Ascending aorta (tissue), 2 donors: ENCODE results near the gene ANKRD45. TPM values are rescaled to one million over a fixed set of nuclear protein-coding genes. Genes with fewer than 3 reads are reported as not detected.
"Not testable (repeated sequence)": the region's sequence is repeated elsewhere in the genome, so short reads cannot be mapped to it uniquely, and the experiment has no call there.

Experiments
- DNase-seq, 2 donors: peaks; one replicate each; pipeline ENCODE4 v3.0.0-alpha.2; 2019; ENCODE audit warnings: low spot score in 2 of 2
- H3K27ac ChIP-seq, 2 donors: fragments of 200-600 bp; sonication (generic); one replicate each; pipeline ENCODE4 v1.5.1; 2016 to 2017; ENCODE audit warnings: mild to moderate bottlenecking in 1 of 2
- H3K27me3 ChIP-seq: fragments of 200-600 bp; sonication (generic); one replicate; pipeline ENCODE4 v1.5.1; 2017
- H3K36me3 ChIP-seq, 2 donors: fragments of 200-600 bp; sonication (generic); one replicate each; pipeline ENCODE4 v1.5.1; 2016
- H3K4me1 ChIP-seq, 2 donors: fragments of 200-600 bp; sonication (generic); one replicate each; pipeline ENCODE4 v1.5.1; 2016 to 2017; ENCODE audit warnings: mild to moderate bottlenecking in 1 of 2
- H3K4me3 ChIP-seq, 2 donors: fragments of 200-600 bp; sonication (generic); one replicate each; pipeline ENCODE4 v1.5.1; 2016 to 2017; ENCODE audit warnings: mild to moderate bottlenecking in 1 of 2
- H3K9me3 ChIP-seq, 2 donors: fragments of 200-600 bp; sonication (generic); one replicate each; pipeline ENCODE4 v1.5.1; 2016
- intact Hi-C: fragments of 100-400 bp; cut with DNase I; formaldehyde crosslinking; loops from one replicate; pipeline ENCODE4 v1.15.1; 2023
- total RNA-seq: library from RNA; depleted of rRNA; stranded (reverse); fragments of >200 nt; gene quantifications from one replicate; pipeline ENCODE4 v1.1.0, GENCODE V29; 2016
- TF ChIP-seq, protein P1 (sequence below), 3 experiments: fragments of 200-600 bp in 2 of 3; fragments of 450-650 bp in 1 of 3; sonication (generic) in 2 of 3; IDR thresholded peaks; one replicate each; pipeline ENCODE4 v1.5.1; 2016 to 2019; ENCODE audit warnings: antibody characterized with exemption in 3 of 3, mild to moderate bottlenecking in 1 of 3, moderate library complexity in 1 of 3

ANKRD45 gene
- total RNA-seq, 1 donor from 2014 or later, result not detected

DNA sequence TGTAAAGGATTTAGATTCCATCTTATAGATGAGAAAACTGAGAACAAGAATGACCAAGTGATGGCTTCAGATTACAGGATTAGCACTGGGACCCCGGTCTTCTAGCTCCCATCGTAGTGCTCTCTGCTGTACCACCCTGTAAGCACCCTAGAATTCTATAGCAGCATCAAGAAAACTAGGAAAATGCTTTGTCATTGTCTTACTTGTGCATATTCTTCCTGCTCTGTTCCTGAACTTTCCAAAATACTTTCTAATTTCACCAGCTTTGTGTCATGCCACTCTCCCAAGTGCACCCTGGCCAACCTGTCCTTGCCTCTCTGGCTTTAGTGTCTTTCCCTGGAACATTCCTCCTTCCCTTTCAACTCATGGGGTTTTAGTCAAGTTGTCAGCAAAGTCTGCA is 39.1 kb upstream of the ANKRD45 start:
- H3K4me1 ChIP-seq, result no peaks in the 10 kb centered on the region
- H3K27me3 ChIP-seq, result no peaks in the 10 kb centered on the region
- intact Hi-C loops, result no loop called here
- H3K4me3 ChIP-seq, result no peak overlapping the region
- TF ChIP-seq, protein P1, sequence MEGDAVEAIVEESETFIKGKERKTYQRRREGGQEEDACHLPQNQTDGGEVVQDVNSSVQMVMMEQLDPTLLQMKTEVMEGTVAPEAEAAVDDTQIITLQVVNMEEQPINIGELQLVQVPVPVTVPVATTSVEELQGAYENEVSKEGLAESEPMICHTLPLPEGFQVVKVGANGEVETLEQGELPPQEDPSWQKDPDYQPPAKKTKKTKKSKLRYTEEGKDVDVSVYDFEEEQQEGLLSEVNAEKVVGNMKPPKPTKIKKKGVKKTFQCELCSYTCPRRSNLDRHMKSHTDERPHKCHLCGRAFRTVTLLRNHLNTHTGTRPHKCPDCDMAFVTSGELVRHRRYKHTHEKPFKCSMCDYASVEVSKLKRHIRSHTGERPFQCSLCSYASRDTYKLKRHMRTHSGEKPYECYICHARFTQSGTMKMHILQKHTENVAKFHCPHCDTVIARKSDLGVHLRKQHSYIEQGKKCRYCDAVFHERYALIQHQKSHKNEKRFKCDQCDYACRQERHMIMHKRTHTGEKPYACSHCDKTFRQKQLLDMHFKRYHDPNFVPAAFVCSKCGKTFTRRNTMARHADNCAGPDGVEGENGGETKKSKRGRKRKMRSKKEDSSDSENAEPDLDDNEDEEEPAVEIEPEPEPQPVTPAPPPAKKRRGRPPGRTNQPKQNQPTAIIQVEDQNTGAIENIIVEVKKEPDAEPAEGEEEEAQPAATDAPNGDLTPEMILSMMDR (IDR thresholded peaks at IDR 0.05), result no peak
- no peak for DNase-seq
- no peaks in the 10 kb centered on the region for H3K36me3 ChIP-seq
- H3K27ac ChIP-seq, result no peak overlapping the region
- no peaks in the 10 kb centered on the region for H3K9me3 ChIP-seq

DNA sequence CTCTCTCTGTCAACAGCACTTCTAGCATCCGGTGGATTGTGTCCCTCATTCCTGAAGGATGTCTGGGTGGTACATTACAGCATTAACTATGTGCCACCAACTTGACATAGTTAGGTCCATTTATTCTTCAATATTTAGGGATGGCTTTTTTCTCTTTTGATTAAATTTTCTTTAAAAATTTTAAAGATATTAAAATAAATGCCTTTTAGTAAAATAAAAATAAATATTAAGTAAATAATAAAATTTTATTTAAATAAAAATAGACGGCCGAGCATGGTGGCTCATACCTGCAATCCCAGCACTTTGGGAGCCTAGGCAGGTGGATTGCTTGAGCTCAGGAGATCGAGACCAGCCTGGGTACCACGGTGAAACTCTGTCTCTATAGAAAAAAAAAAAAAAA is 35.5 kb upstream of the ANKRD45 start:
- intact Hi-C loops, result no loop called here
- Histone ChIP-seq H3K27me3 (no peaks in the 10 kb centered on the region), H3K4me3 (no peak overlapping the region), H3K4me1 (no peaks in the 10 kb centered on the region), H3K9me3 (no peaks in the 10 kb centered on the region), H3K27ac (no peak overlapping the region), H3K36me3 (no peaks in the 10 kb centered on the region)
- TF ChIP-seq, protein P1 (IDR thresholded peaks at IDR 0.05), result no peak
- no peak for DNase-seq

- Histone ChIP-seq H3K4me1 (no peaks in the 10 kb centered on the region), H3K27me3 (no peaks in the 10 kb centered on the region), H3K9me3 (no peaks in the 10 kb centered on the region), H3K4me3 (no peak overlapping the region), H3K27ac (no peak overlapping the region), H3K36me3 (no peaks in the 10 kb centered on the region)
- intact Hi-C loops, result no loop called here
- no peak for DNase-seq
- TF ChIP-seq, protein P1 (IDR thresholded peaks at IDR 0.05), result no peak
Measured at GRCh38 chr1:173702736-173703135, 33.1 kb upstream of the ANKRD45 start.

DNA sequence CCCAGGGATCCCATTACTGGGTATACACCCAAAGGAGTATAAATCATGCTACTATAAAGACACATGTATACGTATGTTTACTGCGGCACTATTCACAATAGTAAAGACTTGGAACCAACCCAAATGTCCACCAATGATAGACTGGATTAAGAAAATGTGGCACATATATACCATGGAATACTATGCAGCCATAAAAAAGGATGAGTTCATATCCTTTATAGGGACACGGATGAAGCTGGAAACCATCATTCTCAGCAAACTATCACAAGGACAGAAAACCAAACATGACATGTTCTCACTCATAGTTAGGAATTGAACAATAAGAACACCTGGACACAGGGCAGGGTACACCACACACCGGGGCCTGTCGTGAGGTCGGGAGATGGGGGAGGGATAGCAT is 31.6 kb upstream of the ANKRD45 start:
- H3K36me3 ChIP-seq, DNase-seq, H3K27ac ChIP-seq, H3K4me3 ChIP-seq, H3K27me3 ChIP-seq, H3K9me3 ChIP-seq, H3K4me1 ChIP-seq, intact Hi-C loops: not testable (repeated sequence)

DNA sequence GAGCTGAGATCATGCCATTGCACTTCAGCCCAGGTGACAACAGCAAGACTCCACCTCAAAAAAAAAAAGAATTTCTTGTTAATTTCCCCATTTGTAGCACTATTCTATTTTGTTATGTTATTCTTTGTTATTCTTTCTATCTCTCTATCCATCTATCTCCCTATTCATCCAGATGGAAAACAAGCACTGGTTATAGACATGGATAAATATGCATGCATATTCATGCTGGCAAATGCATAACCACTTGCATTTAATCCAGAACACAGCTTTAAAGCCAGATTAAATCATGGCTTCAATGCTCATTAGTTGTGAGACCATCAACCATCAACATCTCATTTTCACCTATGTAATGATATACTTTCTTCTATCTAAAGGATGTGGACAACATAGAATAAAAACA is 23.6 kb upstream of the ANKRD45 start:
- no peaks in the 10 kb centered on the region for H3K27me3 ChIP-seq
- TF ChIP-seq, protein P1 (IDR thresholded peaks at IDR 0.05), result no peak
- no peak for DNase-seq
- no peaks in the 10 kb centered on the region for H3K4me1 ChIP-seq
- no peak overlapping the region for H3K4me3 ChIP-seq
- intact Hi-C loops, result no loop called here
- no peak overlapping the region for H3K27ac ChIP-seq
- H3K9me3 ChIP-seq, result peaks cover 0 to 3% of the 10 kb centered on the region in 2 donors
- no peaks in the 10 kb centered on the region for H3K36me3 ChIP-seq

DNA sequence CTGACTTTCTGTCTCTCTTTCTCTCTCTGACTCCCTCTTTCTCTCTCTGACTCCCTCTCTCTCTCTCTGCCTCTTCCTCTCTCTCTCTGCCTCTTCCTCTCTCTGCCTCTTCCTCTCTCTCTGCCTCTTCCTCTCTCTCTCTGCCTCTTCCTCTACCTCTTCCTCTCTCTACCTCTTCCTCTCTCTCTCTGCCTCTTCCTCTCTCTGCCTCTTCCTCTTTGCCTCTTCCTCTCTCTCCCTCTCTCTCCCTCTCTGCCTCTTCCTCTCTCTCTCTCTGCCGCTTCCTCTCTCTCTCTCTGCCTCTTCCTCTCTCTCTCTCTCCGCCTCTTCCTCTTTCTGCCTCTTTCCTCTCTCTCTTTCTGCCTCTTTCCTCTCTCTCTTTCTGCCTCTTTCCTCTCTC is 18.6 kb upstream of the ANKRD45 start:
- Histone ChIP-seq H3K4me1 (no peaks in the 10 kb centered on the region), H3K4me3 (no peak overlapping the region), H3K27me3 (no peaks in the 10 kb centered on the region), H3K9me3 (no peaks in the 10 kb centered on the region), H3K36me3 (no peaks in the 10 kb centered on the region), H3K27ac (no peak overlapping the region)
- no peak for DNase-seq
- intact Hi-C loops, result no loop called here
- TF ChIP-seq, protein P1 (IDR thresholded peaks at IDR 0.05), result no peak

DNA sequence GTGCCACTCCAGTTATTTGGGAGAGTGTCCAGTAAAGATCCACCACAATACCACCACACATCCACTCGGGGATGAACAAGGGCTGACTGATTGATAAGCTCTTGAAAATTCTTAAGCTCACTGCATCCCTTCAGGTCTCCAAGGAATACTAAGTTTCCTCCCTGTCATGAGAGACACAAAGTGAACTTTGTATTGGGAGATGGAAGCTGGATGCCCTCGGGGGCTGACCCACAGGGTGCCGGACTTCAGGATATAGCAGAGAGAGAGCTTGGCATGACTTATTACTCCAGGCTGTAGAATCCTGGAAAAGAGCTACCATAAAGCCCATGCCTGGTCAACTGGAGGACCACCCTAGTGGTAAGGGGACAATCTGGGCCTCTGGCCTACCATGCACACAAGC is 15.5 kb upstream of the ANKRD45 start:
- H3K27me3 ChIP-seq, H3K27ac ChIP-seq, H3K9me3 ChIP-seq, H3K4me3 ChIP-seq, intact Hi-C loops, DNase-seq, H3K36me3 ChIP-seq, H3K4me1 ChIP-seq: not testable (repeated sequence)

DNA sequence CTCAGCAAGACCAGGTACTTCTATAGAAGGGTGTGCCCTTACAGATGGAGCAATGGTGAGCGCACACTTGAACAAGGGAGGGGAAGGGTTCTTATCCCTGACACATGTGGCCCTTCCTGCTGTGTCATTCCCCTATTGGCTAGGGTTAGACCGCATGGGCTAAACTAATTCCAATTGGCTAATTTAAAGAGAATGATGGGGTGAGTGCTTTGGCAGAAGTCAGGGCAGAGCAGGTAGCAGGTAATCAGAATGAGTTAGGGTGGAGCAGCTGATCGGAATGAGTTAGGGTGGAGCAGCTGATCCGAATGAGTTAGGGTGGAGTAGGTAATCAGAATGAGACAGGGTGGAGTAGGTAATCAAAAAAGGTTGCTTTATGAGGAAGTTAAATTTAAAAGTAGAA is 14.2 kb upstream of the ANKRD45 start:
- DNase-seq, H3K4me3 ChIP-seq, H3K27me3 ChIP-seq, H3K9me3 ChIP-seq, H3K36me3 ChIP-seq, H3K27ac ChIP-seq, H3K4me1 ChIP-seq, intact Hi-C loops: not testable (repeated sequence)
